Vagina (tissue), 2 donors: ENCODE data around the gene KRT15. TPM values are rescaled to one million over a fixed set of nuclear protein-coding genes. Genes with fewer than 3 reads are reported as not detected.

ENCODE experiments used
- DNase-seq, 2 donors: peaks; one replicate each; pipeline ENCODE4 v3.0.0-alpha.2; 2017; ENCODE audit errors: extremely low spot score in 2 of 2
- H3K27ac ChIP-seq: fragments of 200-600 bp; sonication (generic); one replicate; pipeline ENCODE4 v1.5.1; 2019
- H3K27me3 ChIP-seq: fragments of 200-600 bp; sonication (generic); one replicate; pipeline ENCODE4 v1.5.1; 2019
- H3K36me3 ChIP-seq, 2 donors: fragments of 200-600 bp; sonication (generic); one replicate each; pipeline ENCODE4 v1.5.1; 2017 to 2019
- H3K4me1 ChIP-seq: fragments of 200-600 bp; sonication (generic); one replicate; pipeline ENCODE4 v1.5.1; 2019
- H3K4me3 ChIP-seq, 2 donors: fragments of 200-600 bp; sonication (generic); 1 replicate in 1 of 2; 2 replicates in 1 of 2; pipeline ENCODE4 v1.5.1; 2016 to 2019
- H3K9me3 ChIP-seq: fragments of 200-600 bp; sonication (generic); one replicate; pipeline ENCODE4 v1.5.1; 2019
- CTCF ChIP-seq, 3 experiments: fragments of 450-650 bp in 2 of 3; fragments of 200-600 bp in 1 of 3; sonication (generic) in 1 of 3; IDR thresholded peaks; one replicate each; pipeline ENCODE4 v1.5.1; 2017 to 2019; ENCODE audit warnings: antibody characterized with exemption in 3 of 3, mild to moderate bottlenecking in 2 of 3, moderate library complexity in 2 of 3
- POLR2A ChIP-seq, 2 donors: fragments of 450-650 bp; IDR thresholded peaks; one replicate each; pipeline ENCODE4 v1.6.1; 2017; ENCODE audit warnings: antibody characterized with exemption in 2 of 2, mild to moderate bottlenecking in 2 of 2, moderate library complexity in 2 of 2
- POLR2AphosphoS5 ChIP-seq, 2 donors: sonication (generic); formaldehyde crosslinking; IDR thresholded peaks; one replicate each; pipeline ENCODE4 v1.9.0; 2017; ENCODE audit warnings: antibody characterized with exemption in 2 of 2, mild to moderate bottlenecking in 2 of 2, low read depth in 1 of 2; ENCODE audit not compliant: insufficient read depth in 1 of 2
- intact Hi-C: fragments of 100-400 bp; cut with DNase I; formaldehyde crosslinking; loops from one replicate; pipeline ENCODE4 v1.15.1; 2023
- total RNA-seq: library from RNA; depleted of rRNA; stranded (reverse); fragments of >200 nt; gene quantifications from one replicate; pipeline ENCODE4 v1.2.3, GENCODE V29; 2016

Gene KRT15
- total RNA-seq, 1 donor from 2014 or later: 931 TPM

GRCh38 chr17:41483531-41483930 lies 35.2 kb downstream of the KRT15 start:
- DNase-seq: no peak
- Histone ChIP-seq H3K4me3 (no peak overlapping the region), H3K9me3 (no peaks in the 10 kb centered on the region), H3K27me3 (no peaks in the 10 kb centered on the region), H3K27ac (no peak overlapping the region), H3K36me3 (no peaks in the 10 kb centered on the region), H3K4me1 (no peaks in the 10 kb centered on the region)
- TF ChIP-seq POLR2A (IDR thresholded peaks at IDR 0.05) (no peak), POLR2AphosphoS5 (IDR thresholded peaks at IDR 0.05; ENCODE audit: insufficient read depth in 1 of 2, low read depth in 1 of 2) (no peak), CTCF (IDR thresholded peaks at IDR 0.05) (no peak)
- intact Hi-C loops: no loop called here

- H3K27me3 ChIP-seq: no peaks in the 10 kb centered on the region
- H3K36me3 ChIP-seq: no peaks in the 10 kb centered on the region
- intact Hi-C loops: no loop called here
- no peak within 1 kb of the TSS for H3K4me3 ChIP-seq
- TF ChIP-seq POLR2A (IDR thresholded peaks at IDR 0.05) (no peak), POLR2AphosphoS5 (IDR thresholded peaks at IDR 0.05; ENCODE audit: insufficient read depth in 1 of 2, low read depth in 1 of 2) (no peak), CTCF (IDR thresholded peaks at IDR 0.05) (no peak)
- DNase-seq: no peak
- H3K9me3 ChIP-seq: no peaks in the 10 kb centered on the region
- H3K27ac ChIP-seq: no peak within 1 kb of the TSS
- no peaks in the 10 kb centered on the region for H3K4me1 ChIP-seq
Measured at GRCh38 chr17:41481036-41481435, 37.7 kb downstream of the KRT15 start, which contains the start of gene KRT35. Gene KRT35, minus strand, starts transcription at chr17:41481151. Its CDS starts 54 bp downstream, at chr17:41481097.

- H3K36me3 ChIP-seq: no peaks in the 10 kb centered on the region
- intact Hi-C loops: no loop called here
- H3K9me3 ChIP-seq: no peaks in the 10 kb centered on the region
- H3K27me3 ChIP-seq: no peaks in the 10 kb centered on the region
- DNase-seq: no peak
- TF ChIP-seq CTCF (IDR thresholded peaks at IDR 0.05) (no peak), POLR2A (IDR thresholded peaks at IDR 0.05) (no peak)
- H3K4me1 ChIP-seq: no peaks in the 10 kb centered on the region
- H3K4me3 ChIP-seq: no peak overlapping the region
- H3K27ac ChIP-seq: no peak overlapping the region
Measured at GRCh38 chr17:41480581-41480980, 38.1 kb downstream of the KRT15 start.

DNA sequence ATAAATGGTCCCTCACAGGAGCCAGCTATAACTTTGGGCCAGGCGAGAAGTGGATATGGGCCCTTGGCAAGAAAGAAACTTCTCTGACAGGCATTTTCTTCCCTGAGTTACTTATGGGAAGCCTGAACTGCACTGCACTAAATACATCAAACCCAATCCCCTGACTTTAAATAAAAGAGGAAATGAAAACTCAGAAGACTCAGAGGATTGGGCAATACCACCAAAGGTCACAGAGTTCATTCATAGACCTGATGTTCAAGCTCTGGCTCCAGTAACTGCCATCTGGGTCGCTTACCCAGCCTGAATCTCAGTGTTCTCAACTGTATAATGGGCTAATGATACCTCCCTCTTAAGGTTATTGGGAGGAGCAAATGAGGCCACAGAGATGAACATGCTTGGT lies 38.6 kb downstream of the KRT15 start:
- intact Hi-C loops: no loop called here
- Histone ChIP-seq H3K27ac (no peak overlapping the region), H3K27me3 (no peaks in the 10 kb centered on the region), H3K9me3 (no peaks in the 10 kb centered on the region), H3K4me1 (no peaks in the 10 kb centered on the region), H3K36me3 (no peaks in the 10 kb centered on the region), H3K4me3 (no peak overlapping the region)
- no peak for DNase-seq
- no peak for TF ChIP-seq CTCF (IDR thresholded peaks at IDR 0.05)
- TF ChIP-seq POLR2A (IDR thresholded peaks at IDR 0.05): no peak
- TF ChIP-seq POLR2AphosphoS5 (IDR thresholded peaks at IDR 0.05; ENCODE audit: insufficient read depth in 1 of 2, low read depth in 1 of 2): no peak

- Histone ChIP-seq H3K9me3 (no peaks in the 10 kb centered on the region), H3K27ac (no peak overlapping the region), H3K27me3 (no peaks in the 10 kb centered on the region), H3K4me1 (no peaks in the 10 kb centered on the region), H3K36me3 (no peaks in the 10 kb centered on the region), H3K4me3 (no peak overlapping the region)
- DNase-seq: no peak
- intact Hi-C loops: no loop called here
- TF ChIP-seq CTCF (IDR thresholded peaks at IDR 0.05) (no peak), POLR2A (IDR thresholded peaks at IDR 0.05) (no peak), POLR2AphosphoS5 (IDR thresholded peaks at IDR 0.05; ENCODE audit: insufficient read depth in 1 of 2, low read depth in 1 of 2) (no peak)
Measured at GRCh38 chr17:41478237-41478636, 40.5 kb downstream of the KRT15 start.
